HepG2 (cell line): ENCODE data around the gene GNG3. TPM values are rescaled to one million over a fixed set of nuclear protein-coding genes. Genes with fewer than 3 reads are reported as not detected.
A peak's percentile ranks its signal among the peaks of the same experiment; 100 is the strongest.

Source experiments
- CHD4 ChIP-seq: fragments of 200-600 bp; sonication (generic); IDR thresholded peaks from 2 replicates; pipeline ENCODE4 v1.7.0; 2017; ENCODE audit warnings: mild to moderate bottlenecking, low read length, borderline replicate concordance
- GATA4 ChIP-seq: sonication (generic); IDR thresholded peaks from 2 replicates; pipeline ENCODE4 v1.6.1; 2016; ENCODE audit warnings: antibody characterized with exemption, low read depth, borderline replicate concordance
- HOXD1 ChIP-seq: sonication (generic); formaldehyde crosslinking; IDR thresholded peaks from 2 replicates; pipeline ENCODE4 v1.5.0; 2020; ENCODE audit warnings: missing genetic modification reagents
- RARA ChIP-seq: IDR thresholded peaks from 2 replicates; pipeline ENCODE4 v1.6.1; 2016; ENCODE audit warnings: missing genetic modification reagents, missing compliant biosample characterization
- SNRNP70 ChIP-seq: fragments of 200-400 bp; formaldehyde crosslinking; IDR thresholded peaks from 2 replicates; pipeline ENCODE4 v1.6.1; 2017; ENCODE audit warnings: mild to moderate bottlenecking, low read depth, low read length, moderate library complexity
- SRSF1 ChIP-seq: fragments of 200-400 bp; formaldehyde crosslinking; optimal IDR thresholded peaks from 2 replicates; pipeline ENCODE3; 2017; ENCODE audit warnings: mild to moderate bottlenecking, low read depth, low read length, moderate library complexity
- ZFX ChIP-seq: sonication (generic); formaldehyde crosslinking; IDR thresholded peaks from 2 replicates; pipeline ENCODE4 v1.4.0; 2020; ENCODE audit warnings: mild to moderate bottlenecking, low read depth, missing genetic modification reagents, moderate library complexity
- ZNF790 ChIP-seq: sonication (generic); formaldehyde crosslinking; IDR thresholded peaks from 2 replicates; pipeline ENCODE4 v1.8.0; 2022; ENCODE audit warnings: missing genetic modification reagents, mild to moderate bottlenecking, borderline replicate concordance
- ZSCAN31 ChIP-seq: sonication (generic); formaldehyde crosslinking; IDR thresholded peaks from 2 replicates; pipeline ENCODE4 v1.5.0; 2020; ENCODE audit warnings: low read depth, mild to moderate bottlenecking, missing genetic modification reagents
- polyA plus RNA-seq, 8 experiments: library from polyadenylated mRNA; depleted of rRNA in 3 of 8; stranded (reverse) in 7 of 8; unstranded in 1 of 8; fragments of >200 nt; fragmentation: Illumina TruSeq in 4 of 8; extraction: Trizol in 4 of 8; gene quantifications; 2 replicates each; pipeline versions ENCODE4 v1.2.1 to v1.2.3, GENCODE V29; 2011 to 2016; ENCODE audit warnings: low read depth in 4 of 8, missing spikeins in 1 of 8, mixed read lengths in 1 of 8; ENCODE audit not compliant: insufficient read depth in 1 of 8
- total RNA-seq, 5 experiments: library from RNA; depleted of rRNA; stranded (reverse); fragments of >200 nt; fragmentation: Illumina TruSeq; extraction: Trizol; gene quantifications; 2 replicates each; pipeline ENCODE4 v1.2.3, GENCODE V29; 2016; ENCODE audit warnings: low read depth in 1 of 5
- TF ChIP-seq, protein P1 (sequence below): sonication (generic); formaldehyde crosslinking; conservative IDR thresholded peaks from 2 replicates; pipeline ENCODE4 v1.8.0; 2022; ENCODE audit warnings: low read depth, missing genetic modification reagents
- TF ChIP-seq, protein P2 (sequence below): sonication (generic); formaldehyde crosslinking; IDR thresholded peaks from 2 replicates; pipeline ENCODE4 v1.5.0; 2020; ENCODE audit warnings: mild to moderate bottlenecking, missing genetic modification reagents, borderline replicate concordance
- TF ChIP-seq, protein P3 (sequence below): sonication (generic); formaldehyde crosslinking; IDR thresholded peaks from 2 replicates; pipeline ENCODE4 v1.5.0; 2020; ENCODE audit warnings: mild to moderate bottlenecking, missing genetic modification reagents, borderline replicate concordance
- TF ChIP-seq, protein P4 (sequence below): sonication (generic); formaldehyde crosslinking; IDR thresholded peaks from 2 replicates; pipeline ENCODE4 v1.5.1; 2020; ENCODE audit warnings: mild to moderate bottlenecking, missing genetic modification reagents, moderate library complexity

The GNG3 gene
- total and polyA plus RNA-seq, 2 of the 13 experiments (the other 11 are each of a cell fraction or from before 2014, with no cell fraction given) = not detected

DNA sequence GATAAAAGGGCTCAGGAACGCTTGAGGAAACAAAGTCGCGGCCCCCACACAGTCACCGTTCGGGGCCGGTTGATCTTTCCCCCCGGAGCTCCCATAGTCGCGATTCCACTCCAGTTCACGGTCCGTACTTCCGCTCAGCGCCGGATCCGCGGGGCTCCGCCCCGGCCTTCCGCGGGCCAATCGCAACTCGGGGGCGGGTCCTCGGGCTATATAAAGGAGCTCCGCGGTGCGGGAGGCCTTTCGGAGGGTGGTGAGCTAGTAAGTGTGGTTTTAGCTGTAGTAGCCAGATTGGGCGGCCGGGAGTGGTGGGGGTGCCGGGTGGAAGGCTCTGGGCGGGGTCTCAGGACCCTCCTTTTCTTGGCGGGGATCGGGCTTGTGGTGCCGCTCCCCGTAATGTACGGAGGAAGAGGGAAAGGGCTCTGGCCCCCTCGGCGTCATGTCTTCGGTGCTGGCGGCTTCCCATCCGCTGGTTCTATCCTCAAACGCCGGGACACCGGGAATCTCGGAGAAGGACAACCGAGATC lies 42.3 kb upstream of the GNG3 start, which contains the start of the genes C11orf98 and CSKMT (continued):
- TF ChIP-seq CHD4 (no peak), SNRNP70 (no peak), ZFX (peak; percentile 91), RARA (no peak), HOXD1 (CRISPR knock-in tag) (0 out of 2 replicates have a peak, but pooled peaks have one; percentile 18), ZNF790 (CRISPR knock-in tag) (0 out of 2 replicates have a peak, but pooled peaks have one; percentile 10), ZSCAN31 (CRISPR knock-in tag) (0 out of 2 replicates have a peak, but pooled peaks have one; percentile 69), SRSF1 (peak; percentile 98), GATA4 (peak; percentile 94)
- TF ChIP-seq, protein P1, sequence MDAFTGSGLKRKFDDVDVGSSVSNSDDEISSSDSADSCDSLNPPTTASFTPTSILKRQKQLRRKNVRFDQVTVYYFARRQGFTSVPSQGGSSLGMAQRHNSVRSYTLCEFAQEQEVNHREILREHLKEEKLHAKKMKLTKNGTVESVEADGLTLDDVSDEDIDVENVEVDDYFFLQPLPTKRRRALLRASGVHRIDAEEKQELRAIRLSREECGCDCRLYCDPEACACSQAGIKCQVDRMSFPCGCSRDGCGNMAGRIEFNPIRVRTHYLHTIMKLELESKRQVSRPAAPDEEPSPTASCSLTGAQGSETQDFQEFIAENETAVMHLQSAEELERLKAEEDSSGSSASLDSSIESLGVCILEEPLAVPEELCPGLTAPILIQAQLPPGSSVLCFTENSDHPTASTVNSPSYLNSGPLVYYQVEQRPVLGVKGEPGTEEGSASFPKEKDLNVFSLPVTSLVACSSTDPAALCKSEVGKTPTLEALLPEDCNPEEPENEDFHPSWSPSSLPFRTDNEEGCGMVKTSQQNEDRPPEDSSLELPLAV (CRISPR knock-in tag) = no peak
- TF ChIP-seq, protein P2, sequence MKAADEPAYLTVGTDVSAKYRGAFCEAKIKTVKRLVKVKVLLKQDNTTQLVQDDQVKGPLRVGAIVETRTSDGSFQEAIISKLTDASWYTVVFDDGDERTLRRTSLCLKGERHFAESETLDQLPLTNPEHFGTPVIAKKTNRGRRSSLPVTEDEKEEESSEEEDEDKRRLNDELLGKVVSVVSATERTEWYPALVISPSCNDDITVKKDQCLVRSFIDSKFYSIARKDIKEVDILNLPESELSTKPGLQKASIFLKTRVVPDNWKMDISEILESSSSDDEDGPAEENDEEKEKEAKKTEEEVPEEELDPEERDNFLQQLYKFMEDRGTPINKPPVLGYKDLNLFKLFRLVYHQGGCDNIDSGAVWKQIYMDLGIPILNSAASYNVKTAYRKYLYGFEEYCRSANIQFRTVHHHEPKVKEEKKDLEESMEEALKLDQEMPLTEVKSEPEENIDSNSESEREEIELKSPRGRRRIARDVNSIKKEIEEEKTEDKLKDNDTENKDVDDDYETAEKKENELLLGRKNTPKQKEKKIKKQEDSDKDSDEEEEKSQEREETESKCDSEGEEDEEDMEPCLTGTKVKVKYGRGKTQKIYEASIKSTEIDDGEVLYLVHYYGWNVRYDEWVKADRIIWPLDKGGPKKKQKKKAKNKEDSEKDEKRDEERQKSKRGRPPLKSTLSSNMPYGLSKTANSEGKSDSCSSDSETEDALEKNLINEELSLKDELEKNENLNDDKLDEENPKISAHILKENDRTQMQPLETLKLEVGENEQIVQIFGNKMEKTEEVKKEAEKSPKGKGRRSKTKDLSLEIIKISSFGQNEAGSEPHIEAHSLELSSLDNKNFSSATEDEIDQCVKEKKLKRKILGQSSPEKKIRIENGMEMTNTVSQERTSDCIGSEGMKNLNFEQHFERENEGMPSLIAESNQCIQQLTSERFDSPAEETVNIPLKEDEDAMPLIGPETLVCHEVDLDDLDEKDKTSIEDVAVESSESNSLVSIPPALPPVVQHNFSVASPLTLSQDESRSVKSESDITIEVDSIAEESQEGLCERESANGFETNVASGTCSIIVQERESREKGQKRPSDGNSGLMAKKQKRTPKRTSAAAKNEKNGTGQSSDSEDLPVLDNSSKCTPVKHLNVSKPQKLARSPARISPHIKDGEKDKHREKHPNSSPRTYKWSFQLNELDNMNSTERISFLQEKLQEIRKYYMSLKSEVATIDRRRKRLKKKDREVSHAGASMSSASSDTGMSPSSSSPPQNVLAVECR (CRISPR knock-in tag) = peak; percentile 77; the same call in 1 of the 2 replicates
- TF ChIP-seq, protein P3, sequence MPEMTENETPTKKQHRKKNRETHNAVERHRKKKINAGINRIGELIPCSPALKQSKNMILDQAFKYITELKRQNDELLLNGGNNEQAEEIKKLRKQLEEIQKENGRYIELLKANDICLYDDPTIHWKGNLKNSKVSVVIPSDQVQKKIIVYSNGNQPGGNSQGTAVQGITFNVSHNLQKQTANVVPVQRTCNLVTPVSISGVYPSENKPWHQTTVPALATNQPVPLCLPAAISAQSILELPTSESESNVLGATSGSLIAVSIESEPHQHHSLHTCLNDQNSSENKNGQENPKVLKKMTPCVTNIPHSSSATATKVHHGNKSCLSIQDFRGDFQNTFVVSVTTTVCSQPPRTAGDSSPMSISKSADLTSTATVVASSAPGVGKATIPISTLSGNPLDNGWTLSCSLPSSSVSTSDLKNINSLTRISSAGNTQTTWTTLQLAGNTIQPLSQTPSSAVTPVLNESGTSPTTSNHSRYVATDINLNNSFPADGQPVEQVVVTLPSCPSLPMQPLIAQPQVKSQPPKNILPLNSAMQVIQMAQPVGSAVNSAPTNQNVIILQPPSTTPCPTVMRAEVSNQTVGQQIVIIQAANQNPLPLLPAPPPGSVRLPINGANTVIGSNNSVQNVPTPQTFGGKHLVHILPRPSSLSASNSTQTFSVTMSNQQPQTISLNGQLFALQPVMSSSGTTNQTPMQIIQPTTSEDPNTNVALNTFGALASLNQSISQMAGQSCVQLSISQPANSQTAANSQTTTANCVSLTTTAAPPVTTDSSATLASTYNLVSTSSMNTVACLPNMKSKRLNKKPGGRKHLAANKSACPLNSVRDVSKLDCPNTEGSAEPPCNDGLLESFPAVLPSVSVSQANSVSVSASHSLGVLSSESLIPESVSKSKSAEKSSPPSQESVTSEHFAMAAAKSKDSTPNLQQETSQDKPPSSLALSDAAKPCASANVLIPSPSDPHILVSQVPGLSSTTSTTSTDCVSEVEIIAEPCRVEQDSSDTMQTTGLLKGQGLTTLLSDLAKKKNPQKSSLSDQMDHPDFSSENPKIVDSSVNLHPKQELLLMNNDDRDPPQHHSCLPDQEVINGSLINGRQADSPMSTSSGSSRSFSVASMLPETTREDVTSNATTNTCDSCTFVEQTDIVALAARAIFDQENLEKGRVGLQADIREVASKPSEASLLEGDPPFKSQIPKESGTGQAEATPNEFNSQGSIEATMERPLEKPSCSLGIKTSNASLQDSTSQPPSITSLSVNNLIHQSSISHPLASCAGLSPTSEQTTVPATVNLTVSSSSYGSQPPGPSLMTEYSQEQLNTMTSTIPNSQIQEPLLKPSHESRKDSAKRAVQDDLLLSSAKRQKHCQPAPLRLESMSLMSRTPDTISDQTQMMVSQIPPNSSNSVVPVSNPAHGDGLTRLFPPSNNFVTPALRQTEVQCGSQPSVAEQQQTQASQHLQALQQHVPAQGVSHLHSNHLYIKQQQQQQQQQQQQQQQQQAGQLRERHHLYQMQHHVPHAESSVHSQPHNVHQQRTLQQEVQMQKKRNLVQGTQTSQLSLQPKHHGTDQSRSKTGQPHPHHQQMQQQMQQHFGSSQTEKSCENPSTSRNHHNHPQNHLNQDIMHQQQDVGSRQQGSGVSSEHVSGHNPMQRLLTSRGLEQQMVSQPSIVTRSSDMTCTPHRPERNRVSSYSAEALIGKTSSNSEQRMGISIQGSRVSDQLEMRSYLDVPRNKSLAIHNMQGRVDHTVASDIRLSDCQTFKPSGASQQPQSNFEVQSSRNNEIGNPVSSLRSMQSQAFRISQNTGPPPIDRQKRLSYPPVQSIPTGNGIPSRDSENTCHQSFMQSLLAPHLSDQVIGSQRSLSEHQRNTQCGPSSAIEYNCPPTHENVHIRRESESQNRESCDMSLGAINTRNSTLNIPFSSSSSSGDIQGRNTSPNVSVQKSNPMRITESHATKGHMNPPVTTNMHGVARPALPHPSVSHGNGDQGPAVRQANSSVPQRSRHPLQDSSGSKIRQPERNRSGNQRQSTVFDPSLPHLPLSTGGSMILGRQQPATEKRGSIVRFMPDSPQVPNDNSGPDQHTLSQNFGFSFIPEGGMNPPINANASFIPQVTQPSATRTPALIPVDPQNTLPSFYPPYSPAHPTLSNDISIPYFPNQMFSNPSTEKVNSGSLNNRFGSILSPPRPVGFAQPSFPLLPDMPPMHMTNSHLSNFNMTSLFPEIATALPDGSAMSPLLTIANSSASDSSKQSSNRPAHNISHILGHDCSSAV (CRISPR knock-in tag) = 0 out of 2 replicates have a peak, but pooled peaks have one; percentile 57
- TF ChIP-seq, protein P4, sequence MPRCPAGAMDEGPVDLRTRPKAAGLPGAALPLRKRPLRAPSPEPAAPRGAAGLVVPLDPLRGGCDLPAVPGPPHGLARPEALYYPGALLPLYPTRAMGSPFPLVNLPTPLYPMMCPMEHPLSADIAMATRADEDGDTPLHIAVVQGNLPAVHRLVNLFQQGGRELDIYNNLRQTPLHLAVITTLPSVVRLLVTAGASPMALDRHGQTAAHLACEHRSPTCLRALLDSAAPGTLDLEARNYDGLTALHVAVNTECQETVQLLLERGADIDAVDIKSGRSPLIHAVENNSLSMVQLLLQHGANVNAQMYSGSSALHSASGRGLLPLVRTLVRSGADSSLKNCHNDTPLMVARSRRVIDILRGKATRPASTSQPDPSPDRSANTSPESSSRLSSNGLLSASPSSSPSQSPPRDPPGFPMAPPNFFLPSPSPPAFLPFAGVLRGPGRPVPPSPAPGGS (CRISPR knock-in tag) = no peak
